Astrocyte (in vitro differentiated cells and primary cell): ENCODE data around the gene CTNND2.

Experiments used
- CTCF ChIP-seq: IDR thresholded peaks from 2 replicates; pipeline ENCODE4 v1.5.1; 2011; ENCODE audit warnings: low read depth, mild to moderate bottlenecking, inconsistent platforms, low read length, moderate library complexity; ENCODE audit not compliant: insufficient read depth
- EZH2 ChIP-seq: IDR thresholded peaks from 2 replicates; pipeline ENCODE4 v1.6.1; 2012; ENCODE audit warnings: mild to moderate bottlenecking, low read length, inconsistent platforms; ENCODE audit not compliant: insufficient read depth

GRCh38 chr5:11482011-11482410, 422.2 kb downstream of the CTNND2 start:
- no peak for TF ChIP-seq CTCF
- TF ChIP-seq EZH2: no peak
